GM12873 (cell line): Measurements from ENCODE around the gene PRDM1.

Experiments used
- TF ChIP-seq, protein P1 (sequence below): IDR thresholded peaks from 2 replicates; pipeline ENCODE4 v1.5.1; 2012; ENCODE audit warnings: low read depth, mild to moderate bottlenecking, moderate library complexity, low read length, control low read depth; ENCODE audit not compliant: insufficient read depth; ENCODE audit errors: missing control alignments

PRDM1 gene

DNA sequence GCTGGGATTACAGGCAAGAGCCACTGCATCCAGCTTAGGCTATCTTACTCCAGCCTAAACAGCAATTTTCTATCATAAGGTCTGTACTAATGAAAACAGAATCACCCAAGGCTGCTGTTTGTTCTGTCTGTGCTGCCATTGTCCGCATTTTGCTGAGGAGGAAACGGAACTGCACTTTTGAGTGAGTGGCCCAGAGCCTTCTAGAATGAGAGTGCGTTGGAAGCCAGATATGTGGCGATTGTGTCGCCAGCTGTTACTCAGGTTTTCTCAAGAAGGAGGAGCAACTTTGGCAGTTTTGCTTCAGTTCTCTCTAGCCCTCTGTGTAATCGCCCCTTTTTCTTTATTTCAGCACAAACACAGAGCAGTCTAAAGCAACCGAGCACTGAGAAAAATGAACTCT lies 18.3 kb downstream of the PRDM1 start:
- TF ChIP-seq, protein P1, sequence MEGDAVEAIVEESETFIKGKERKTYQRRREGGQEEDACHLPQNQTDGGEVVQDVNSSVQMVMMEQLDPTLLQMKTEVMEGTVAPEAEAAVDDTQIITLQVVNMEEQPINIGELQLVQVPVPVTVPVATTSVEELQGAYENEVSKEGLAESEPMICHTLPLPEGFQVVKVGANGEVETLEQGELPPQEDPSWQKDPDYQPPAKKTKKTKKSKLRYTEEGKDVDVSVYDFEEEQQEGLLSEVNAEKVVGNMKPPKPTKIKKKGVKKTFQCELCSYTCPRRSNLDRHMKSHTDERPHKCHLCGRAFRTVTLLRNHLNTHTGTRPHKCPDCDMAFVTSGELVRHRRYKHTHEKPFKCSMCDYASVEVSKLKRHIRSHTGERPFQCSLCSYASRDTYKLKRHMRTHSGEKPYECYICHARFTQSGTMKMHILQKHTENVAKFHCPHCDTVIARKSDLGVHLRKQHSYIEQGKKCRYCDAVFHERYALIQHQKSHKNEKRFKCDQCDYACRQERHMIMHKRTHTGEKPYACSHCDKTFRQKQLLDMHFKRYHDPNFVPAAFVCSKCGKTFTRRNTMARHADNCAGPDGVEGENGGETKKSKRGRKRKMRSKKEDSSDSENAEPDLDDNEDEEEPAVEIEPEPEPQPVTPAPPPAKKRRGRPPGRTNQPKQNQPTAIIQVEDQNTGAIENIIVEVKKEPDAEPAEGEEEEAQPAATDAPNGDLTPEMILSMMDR, result no peak

GRCh38 chr6:106104941-106105340 lies 18.8 kb downstream of the PRDM1 start:
- TF ChIP-seq, protein P1, result no peak

DNA sequence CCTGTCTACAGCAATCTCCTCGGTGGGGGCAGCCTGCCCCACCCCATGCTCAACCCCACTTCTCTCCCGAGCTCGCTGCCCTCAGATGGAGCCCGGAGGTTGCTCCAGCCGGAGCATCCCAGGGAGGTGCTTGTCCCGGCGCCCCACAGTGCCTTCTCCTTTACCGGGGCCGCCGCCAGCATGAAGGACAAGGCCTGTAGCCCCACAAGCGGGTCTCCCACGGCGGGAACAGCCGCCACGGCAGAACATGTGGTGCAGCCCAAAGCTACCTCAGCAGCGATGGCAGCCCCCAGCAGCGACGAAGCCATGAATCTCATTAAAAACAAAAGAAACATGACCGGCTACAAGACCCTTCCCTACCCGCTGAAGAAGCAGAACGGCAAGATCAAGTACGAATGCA lies 19.4 kb downstream of the PRDM1 start:
- TF ChIP-seq, protein P1, result no peak

- TF ChIP-seq, protein P1, result no peak
These were observed 20.3 kb downstream of the PRDM1 start for GRCh38 chr6:106106276-106107042.

GRCh38 chr6:106107043-106107613 lies 21.0 kb downstream of the PRDM1 start:
- TF ChIP-seq, protein P1, result no peak

DNA sequence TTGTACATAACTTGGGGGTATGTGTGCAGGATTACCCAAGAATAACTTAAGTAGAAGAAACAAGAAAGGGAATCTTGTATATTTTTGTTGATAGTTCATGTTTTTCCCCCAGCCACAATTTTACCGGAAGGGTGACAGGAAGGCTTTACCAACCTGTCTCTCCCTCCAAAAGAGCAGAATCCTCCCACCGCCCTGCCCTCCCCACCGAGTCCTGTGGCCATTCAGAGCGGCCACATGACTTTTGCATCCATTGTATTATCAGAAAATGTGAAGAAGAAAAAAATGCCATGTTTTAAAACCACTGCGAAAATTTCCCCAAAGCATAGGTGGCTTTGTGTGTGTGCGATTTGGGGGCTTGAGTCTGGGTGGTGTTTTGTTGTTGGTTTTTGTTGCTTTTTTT lies 22.0 kb downstream of the PRDM1 start:
- TF ChIP-seq, protein P1, result no peak

DNA sequence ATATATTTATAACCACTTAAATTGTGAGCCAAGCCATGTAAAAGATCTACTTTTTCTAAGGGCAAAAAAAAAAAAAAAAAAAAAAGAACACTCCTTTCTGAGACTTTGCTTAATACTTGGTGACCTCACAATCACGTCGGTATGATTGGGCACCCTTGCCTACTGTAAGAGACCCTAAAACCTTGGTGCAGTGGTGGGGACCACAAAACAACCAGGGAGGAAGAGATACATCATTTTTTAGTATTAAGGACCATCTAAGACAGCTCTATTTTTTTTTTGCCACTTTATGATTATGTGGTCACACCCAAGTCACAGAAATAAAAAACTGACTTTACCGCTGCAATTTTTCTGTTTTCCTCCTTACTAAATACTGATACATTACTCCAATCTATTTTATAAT lies 22.9 kb downstream of the PRDM1 start:
- TF ChIP-seq, protein P1, result no peak
